NCI-H2227 (cell line): Measurements from ENCODE around the gene CDC25A.

Experiments used
- DNase-seq: peaks from one replicate; lab custom pipeline; 2025; ENCODE audit not compliant: unreplicated experiment; lab: John Stamatoyannopoulos, UW

CDC25A gene

GRCh38 chr3:48196611-48197010 lies 8.4 kb upstream of the CDC25A start:
- DNase-seq: no peak

GRCh38 chr3:48194446-48195071 lies 6.3 kb upstream of the CDC25A start:
- peak; percentile 67 for DNase-seq

DNA sequence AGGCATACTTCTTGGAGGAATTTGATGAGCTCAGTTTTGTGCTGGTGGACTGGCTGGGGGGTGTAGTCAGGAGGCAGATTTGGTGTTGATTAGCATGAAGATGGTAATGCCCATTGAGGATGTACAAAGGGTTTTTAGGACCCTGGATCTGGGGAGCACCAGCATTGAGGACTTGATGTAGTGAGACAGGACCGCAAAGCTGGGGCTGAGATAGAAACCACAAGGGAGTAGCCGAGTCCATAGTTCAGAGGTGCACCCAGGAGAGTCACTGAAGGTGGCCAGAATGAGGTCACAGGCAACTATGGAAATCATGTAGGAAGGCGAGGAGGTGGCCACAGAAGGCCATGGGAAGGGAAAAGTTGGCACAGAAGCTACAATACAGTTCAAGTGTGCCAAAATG lies 2.7 kb upstream of the CDC25A start:
- DNase-seq: no peak

DNA sequence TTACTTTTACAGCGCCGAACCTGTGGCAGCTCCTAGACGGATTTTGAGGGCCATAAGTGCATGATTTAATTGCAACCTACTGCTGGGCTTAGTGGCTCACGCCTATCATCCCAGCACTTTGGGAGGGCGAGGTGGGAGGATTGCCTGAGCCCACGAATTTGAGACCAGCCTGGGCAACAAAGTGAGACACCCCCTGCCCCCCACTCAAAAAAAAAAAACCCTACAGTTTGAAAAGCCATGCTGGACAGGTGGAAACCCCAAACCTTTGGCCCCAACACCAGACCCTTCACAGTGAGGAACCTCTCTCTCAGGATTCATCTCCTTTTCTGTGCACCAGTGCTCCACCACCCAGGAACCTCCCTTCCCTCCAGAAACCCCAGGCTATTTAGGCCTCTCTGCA lies 1.1 kb upstream of the CDC25A start:
- DNase-seq: no peak

DNA sequence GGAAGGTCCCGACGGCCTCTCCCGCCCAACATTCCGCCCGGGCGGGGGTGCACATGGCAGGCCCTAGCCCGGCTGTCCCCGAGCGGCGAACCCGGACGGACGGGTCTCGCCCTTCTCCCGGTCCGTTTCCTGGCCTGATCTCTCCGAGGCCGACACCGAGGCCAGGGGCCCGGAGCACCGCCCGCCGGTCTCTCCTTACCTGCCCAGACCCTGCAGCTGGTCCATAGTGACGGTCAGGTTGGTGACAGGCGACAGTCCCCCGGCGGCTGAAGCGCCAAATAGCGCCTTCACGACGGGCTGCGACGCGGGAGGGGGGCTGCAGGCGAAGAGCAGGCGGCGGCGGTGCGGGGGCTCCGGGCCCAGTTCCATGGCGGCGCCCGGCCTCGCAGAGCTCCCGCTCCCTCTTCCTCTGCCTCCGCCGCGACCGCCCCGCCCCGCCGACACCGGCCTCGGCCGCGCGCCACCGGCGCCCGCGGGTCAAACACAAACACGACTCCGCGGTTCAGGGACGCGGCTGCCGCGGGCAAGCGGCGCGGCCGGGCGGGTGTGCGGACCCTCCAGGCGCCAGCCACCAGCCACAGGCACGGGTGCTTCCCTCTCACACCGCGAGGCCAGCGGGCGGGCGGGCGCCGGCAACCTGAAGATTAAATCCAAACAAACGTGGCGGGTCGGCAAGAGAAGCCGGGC lies 495 bp downstream of the CDC25A start:
- no peak for DNase-seq

DNA sequence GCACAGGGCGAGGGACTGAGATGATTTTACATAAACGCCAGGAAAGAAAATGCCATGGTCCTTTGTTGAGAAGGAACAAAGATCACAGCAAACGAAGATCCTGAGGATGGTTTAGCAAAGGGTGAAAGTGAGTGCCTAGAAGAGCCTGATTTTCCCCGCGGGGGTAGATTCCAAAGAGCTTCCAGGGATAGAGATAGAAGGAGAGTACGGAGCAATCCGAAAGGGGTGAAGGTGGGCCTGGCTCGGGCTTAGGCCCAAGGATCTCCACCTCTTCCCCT lies 977 bp downstream of the CDC25A start:
- DNase-seq: no peak

DNA sequence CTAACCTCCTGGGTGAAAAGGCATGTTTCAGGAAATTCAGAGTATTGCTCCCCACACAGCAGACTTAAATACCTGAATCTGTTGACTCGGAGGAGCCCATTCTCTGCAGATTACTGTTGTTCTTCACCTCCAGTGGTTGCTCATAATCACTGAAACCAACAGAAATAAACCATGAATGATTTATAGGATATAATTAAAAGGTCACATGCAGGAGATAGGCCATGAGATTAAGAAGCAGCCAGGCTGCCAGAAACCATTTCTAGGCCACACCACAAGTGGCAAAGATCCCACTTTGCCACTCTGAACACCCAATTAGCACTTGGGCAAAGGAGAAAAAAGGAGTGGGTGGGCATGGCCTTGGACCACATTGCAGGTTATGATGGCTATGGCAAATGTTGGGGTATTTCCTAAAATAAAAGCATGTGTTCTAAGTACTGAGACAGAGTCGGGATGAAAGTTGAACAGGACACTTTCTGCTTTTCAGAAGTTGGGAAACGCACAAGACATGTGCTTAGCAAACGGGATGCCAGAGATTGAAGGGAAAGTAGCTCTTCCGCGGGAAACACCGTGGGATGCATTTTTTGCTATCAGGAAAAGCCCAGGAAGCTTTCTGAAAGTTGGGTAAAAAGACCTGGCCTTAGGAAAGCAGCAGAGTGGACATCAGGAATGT lies 1.5 kb downstream of the CDC25A start:
- DNase-seq: no peak

- DNase-seq: no peak
Measured at GRCh38 chr3:48185129-48185528, 3.1 kb downstream of the CDC25A start.

DNA sequence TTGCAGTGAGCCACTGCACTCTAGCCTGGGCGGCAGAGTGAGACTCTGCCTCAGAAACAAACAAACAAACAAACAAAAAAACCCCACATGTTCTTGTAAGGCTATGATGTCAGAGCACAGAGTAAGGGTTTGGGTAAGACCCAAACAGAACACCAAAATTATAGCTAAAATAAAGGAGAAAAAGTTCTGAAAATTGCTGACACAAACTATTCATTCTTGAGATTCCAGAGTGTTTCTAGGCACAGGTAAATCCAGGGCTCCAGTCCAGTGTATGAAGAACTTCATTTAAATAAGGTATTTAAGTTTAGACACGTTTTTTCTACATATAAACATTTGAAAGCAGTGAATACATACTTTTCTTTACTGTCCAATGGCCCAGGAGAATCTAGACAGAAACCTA lies 3.9 kb downstream of the CDC25A start:
- no peak for DNase-seq

DNA sequence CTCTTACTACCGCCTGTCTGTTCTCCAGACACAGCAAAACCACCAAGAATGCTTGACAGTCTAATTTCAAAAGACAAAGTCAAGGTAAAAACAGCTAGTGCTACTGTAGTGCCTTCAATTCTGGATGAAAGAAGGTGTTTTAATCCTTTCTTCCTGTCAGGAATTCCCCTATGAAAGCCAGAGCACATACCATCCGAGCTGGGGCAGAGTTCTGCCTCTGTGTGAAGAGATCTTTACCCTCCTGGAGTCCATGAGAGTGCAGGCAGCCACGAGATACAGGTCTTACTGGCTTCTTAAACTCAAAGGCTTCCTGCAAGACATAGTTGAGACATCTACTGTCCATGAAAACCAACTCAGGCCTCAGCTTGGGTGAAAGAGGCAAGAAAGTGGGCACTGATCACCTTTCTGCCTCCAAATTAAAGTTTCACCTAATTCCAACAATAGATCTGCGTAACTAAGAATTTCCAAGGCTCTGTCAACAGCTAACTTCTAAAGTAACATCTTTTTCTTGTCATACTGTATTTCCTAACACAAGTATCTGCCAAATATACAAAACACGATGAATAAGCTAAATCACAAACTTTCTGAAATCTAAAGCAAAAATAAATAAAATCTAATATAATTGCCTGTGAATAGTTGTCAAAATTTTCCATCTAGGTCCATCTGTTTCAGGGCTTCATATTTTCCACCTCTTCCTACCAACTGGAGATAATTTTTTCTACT lies 7.5 kb downstream of the CDC25A start:
- no peak for DNase-seq

DNA sequence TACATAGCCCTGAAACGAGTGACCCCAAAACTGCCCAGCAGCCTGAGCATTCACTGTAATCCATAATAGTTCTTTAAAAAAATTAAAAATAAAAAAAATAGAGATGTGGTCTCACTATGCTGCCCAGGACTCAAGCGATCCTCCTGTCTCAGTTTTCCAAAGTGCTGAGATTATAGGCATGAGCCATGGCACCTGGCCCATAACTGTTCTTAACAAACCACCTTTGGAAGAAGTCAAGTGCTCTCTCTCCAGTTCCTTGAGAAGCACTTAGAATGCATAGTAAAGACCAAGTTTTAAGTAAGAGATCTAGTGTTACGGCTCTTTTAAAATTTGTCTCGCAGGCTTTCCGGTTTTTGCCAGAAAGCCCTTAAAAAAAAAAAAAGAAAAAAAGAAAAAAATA lies 8.2 kb downstream of the CDC25A start:
- no peak for DNase-seq

GRCh38 chr3:48178072-48178471 lies 10.1 kb downstream of the CDC25A start:
- no peak for DNase-seq

DNA sequence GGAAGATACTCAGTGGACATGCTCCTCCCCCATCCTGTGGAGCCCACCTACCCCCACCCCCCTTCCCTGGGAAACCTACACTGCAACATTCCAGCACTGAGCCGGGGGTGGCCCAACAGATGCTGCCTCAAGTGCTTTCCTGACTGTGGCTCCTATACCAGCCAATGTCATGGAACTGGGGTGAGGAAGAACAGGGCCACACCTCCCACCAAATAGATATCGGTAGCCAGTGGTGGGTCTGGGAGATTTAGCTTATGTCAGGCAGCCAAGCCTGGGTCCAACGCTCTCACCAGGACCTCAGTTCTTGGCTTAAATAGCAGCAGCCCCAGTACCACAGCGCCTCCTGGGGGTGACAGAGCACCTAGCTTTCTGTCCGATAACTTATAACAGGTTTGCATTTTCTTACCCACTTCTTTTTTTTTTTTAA lies 30.3 kb downstream of the CDC25A start:
- DNase-seq: peak; percentile 52

GRCh38 chr3:48157202-48157840 lies 30.9 kb downstream of the CDC25A start:
- no peak for DNase-seq

GRCh38 chr3:48156163-48156562 lies 32.1 kb downstream of the CDC25A start:
- no peak for DNase-seq

- DNase-seq: no peak
Measured at GRCh38 chr3:48155122-48155521, 33.1 kb downstream of the CDC25A start.

DNA sequence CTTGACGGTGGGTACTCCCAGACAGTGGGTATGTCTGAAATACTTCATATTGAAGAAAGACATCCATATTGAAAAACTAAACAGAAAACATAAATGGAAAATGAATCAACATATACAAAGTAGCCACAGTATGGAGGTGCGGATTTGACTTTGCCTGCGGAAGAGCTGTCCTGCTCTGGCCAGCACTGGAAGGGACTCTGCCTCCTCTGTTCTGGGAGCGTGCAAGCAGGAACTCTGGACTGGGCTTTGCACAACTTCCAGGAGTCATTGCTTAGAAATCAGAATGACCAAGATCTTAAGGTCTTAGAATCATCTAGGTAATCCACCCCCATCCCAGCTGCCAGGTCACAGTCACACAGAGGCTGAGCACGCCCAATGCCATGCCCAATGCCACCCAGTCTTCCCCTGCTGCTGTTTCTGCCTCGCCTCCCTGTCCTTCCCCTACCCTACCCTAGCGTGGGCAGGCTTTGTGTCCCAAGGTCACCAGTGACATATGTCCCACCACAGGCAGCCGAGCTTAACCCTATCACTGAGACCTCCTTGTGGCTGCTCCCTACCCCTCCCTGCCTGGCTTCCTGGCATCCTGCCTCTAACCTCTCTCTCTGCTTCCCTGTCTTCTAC lies 36.3 kb downstream of the CDC25A start:
- no peak for DNase-seq

DNA sequence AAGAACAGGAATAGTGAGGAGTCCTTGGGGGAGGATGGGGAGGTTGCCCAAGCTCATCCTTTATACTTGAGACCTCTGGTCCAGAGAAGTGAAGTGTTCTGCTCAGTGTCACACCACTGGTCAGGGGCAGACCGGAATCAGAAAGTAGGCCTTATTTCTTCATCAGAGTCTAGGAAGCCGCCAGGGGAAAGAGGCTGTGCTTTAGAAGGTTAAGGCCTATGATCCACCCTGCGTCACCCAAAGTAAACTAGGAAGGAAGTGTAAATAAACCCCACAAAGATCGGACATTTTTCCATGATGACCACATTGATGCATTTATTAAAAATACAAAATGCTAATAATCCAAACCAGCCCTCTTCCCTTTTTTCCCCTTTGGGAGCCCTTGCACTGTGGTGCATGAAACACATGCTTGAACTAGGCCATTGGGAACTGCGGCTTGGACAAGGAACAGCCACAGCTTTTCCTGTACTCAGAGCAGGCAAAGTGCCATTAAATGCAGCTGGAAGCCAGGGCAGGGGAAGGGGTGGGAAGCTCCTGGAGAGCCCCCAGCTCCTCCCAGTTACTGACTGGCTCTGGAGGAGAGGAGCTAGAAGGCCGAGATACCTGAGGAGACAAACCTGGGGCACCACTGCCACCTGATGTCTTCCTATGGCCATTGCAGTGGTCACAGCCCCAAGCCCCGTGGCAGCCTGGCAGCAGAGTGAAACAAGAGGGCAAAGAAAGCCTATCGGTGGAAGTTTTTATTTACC lies 37.0 kb downstream of the CDC25A start:
- peak; percentile 82 for DNase-seq

DNA sequence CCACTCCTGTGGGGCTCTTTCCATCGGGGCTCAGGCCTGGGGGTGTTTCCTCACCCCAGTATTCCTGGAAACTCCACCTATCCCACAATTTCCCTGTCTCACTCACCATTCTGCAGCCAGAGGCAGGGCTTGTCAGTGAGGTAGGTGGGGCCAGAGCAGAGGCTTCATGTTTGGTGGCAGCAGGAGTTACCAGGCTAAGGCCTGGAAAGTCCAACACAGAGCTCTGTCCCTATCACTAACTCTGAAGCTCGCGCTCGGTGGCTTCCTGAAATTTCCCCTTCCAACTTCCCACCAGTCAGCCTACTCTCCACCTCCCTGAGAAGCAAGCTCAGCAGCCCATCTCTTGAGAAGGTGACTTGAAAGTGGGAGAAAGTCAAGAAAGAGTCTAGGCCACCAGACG lies 44.2 kb downstream of the CDC25A start:
- no peak for DNase-seq

GRCh38 chr3:48143567-48143966 lies 44.6 kb downstream of the CDC25A start:
- no peak for DNase-seq
